Measurements from ENCODE around the gene HBZ. TPM values are rescaled to one million over a fixed set of nuclear protein-coding genes. Genes with fewer than 3 reads are reported as not detected.
A peak's percentile ranks its signal among the peaks of the same experiment; 100 is the strongest.

Gene HBZ
- total and polyA plus RNA-seq, 9 of the 15 experiments (the other 6 are each of a cell fraction or from before 2014, with no cell fraction given): 58.0 to 610 (median 113) TPM

- TF ChIP-seq NR0B1 (IDR thresholded peaks at IDR 0.05; ENCODE audit: partially characterized antibody) (no peak), ZBTB12 (CRISPR knock-in tag; IDR thresholded peaks at IDR 0.05) (no peak), TBL1XR1 (IDR thresholded peaks at IDR 0.05; ENCODE audit: low read length in 2 of 2) (peak; percentile 82; a peak in 3 of 4 replicates), CAMTA2 (CRISPR knock-in tag; conservative IDR thresholded peaks at IDR 0.05) (no peak), ETS1 (conservative IDR thresholded peaks at IDR 0.05; ENCODE audit: control insufficient read depth, low read depth, low read length) (peak; percentile 70; the same call in 1 of the 2 replicates), TAF1 (IDR thresholded peaks at IDR 0.05; ENCODE audit: control insufficient read depth, extremely low read depth, insufficient read depth, low read length, severe bottlenecking) (peak; percentile 20), CSDE1 (IDR thresholded peaks at IDR 0.05) (no peak), CLOCK (CRISPR knock-in tag; IDR thresholded peaks at IDR 0.05; ENCODE audit: borderline replicate concordance) (no peak), ARHGAP35 (IDR thresholded peaks at IDR 0.05; ENCODE audit: partially characterized antibody) (no peak), C11orf30 (IDR thresholded peaks at IDR 0.05; ENCODE audit: low read depth) (no peak), ZFX (CRISPR knock-in tag; IDR thresholded peaks at IDR 0.05) (peak; percentile 80), ZKSCAN3 (CRISPR knock-in tag; IDR thresholded peaks at IDR 0.05) (no peak), SNAPC5 (CRISPR knock-in tag; IDR thresholded peaks at IDR 0.05) (no peak), LARP7 (IDR thresholded peaks at IDR 0.05) (no peak), EP300 (IDR thresholded peaks at IDR 0.05; ENCODE audit: low read length) (peak; percentile 92), MYBL2 (IDR thresholded peaks at IDR 0.05; ENCODE audit: low read depth) (no peak), MYBL2 (CRISPR knock-in tag; IDR thresholded peaks at IDR 0.05; ENCODE audit: borderline replicate concordance) (no peak), ADNP (tag; IDR thresholded peaks at IDR 0.05) (no peak), IFI16 (CRISPR knock-in tag; IDR thresholded peaks at IDR 0.05) (peak; percentile 68; the same call in 1 of the 2 replicates)
- TF ChIP-seq, protein P1, sequence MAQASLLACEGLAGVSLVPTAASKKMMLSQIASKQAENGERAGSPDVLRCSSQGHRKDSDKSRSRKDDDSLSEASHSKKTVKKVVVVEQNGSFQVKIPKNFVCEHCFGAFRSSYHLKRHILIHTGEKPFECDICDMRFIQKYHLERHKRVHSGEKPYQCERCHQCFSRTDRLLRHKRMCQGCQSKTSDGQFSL (CRISPR knock-in tag; IDR thresholded peaks at IDR 0.05): no peak
- TF ChIP-seq, protein P1 (tag; IDR thresholded peaks at IDR 0.05): no peak
- TF ChIP-seq, protein P2, sequence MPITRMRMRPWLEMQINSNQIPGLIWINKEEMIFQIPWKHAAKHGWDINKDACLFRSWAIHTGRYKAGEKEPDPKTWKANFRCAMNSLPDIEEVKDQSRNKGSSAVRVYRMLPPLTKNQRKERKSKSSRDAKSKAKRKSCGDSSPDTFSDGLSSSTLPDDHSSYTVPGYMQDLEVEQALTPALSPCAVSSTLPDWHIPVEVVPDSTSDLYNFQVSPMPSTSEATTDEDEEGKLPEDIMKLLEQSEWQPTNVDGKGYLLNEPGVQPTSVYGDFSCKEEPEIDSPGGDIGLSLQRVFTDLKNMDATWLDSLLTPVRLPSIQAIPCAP (CRISPR knock-in tag; IDR thresholded peaks at IDR 0.05; ENCODE audit: borderline replicate concordance): no peak
Measured at GRCh38 chr16:143047-143446, 9.4 kb upstream of the HBZ start (continued).
